Measurements from ENCODE around the gene CDH22.

GRCh38 chr20:46130534-46130933 is 177.8 kb downstream of the CDH22 start:
- TF ChIP-seq, protein P1, sequence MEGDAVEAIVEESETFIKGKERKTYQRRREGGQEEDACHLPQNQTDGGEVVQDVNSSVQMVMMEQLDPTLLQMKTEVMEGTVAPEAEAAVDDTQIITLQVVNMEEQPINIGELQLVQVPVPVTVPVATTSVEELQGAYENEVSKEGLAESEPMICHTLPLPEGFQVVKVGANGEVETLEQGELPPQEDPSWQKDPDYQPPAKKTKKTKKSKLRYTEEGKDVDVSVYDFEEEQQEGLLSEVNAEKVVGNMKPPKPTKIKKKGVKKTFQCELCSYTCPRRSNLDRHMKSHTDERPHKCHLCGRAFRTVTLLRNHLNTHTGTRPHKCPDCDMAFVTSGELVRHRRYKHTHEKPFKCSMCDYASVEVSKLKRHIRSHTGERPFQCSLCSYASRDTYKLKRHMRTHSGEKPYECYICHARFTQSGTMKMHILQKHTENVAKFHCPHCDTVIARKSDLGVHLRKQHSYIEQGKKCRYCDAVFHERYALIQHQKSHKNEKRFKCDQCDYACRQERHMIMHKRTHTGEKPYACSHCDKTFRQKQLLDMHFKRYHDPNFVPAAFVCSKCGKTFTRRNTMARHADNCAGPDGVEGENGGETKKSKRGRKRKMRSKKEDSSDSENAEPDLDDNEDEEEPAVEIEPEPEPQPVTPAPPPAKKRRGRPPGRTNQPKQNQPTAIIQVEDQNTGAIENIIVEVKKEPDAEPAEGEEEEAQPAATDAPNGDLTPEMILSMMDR (IDR thresholded peaks at IDR 0.05) = no peak
- TF ChIP-seq POLR2A (IDR thresholded peaks at IDR 0.05) = no peak
